ENCODE data around the gene ERG.

The ERG gene

DNA sequence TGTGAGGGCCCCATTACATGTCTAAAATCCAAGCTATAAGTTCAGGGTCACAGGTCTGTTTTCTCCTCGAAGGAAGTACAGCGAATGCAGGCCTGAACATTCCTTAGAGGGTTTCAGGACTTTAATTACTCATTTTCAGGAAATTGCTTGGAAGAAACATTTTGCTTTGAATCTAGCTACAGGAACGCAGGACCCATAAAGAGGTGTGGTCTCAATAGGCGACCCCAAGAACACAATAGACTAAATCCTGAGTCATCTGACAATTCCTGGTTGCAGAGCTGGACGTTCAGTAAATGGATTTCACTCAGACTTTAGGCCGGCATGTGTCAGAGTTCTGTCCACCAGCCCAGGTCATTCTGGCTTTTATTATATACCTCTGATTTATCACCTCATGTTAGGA lies 1.0 kb upstream of the ERG start:
- DNase-seq (ENCODE audit: low read depth): no peak

DNA sequence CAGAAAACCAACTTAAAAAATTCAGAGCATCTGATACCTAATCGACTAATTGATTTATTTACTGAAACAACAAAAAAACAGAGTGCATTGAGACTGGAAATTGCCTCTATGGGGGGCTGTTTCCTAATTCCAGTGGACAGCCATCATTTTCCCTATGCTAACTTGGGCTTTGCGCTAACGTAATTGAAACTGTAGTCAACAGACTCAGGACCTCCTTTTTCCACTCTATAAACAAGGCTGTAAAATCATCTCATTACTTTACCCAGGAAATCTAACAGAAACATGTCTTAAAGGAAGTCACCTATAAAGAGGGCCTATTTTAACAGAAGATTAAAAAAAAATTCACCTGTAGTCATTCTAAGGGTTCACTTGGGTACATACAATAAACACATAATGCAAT lies 2.1 kb downstream of the ERG start:
- DNase-seq (ENCODE audit: low read depth): no peak

DNA sequence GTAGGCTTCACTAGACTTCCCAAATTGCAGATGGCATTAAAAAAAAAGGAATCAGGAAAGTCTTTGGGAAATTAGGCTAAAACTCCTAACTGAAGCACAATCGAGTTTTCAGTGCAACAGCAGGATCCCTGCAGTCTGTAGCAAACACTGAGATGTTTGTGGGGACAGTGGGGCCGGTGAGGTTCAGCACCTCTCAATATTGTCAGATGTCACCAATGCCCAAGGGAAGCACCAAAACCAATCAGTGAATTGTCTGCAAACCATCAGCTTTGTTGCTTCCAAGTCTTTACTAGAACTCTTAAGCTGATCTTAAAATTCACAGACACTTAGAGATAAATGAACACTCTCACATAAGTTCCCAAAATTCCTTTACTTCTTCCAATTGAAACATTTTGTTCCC lies 2.6 kb downstream of the ERG start:
- no peak for DNase-seq (ENCODE audit: low read depth)

DNA sequence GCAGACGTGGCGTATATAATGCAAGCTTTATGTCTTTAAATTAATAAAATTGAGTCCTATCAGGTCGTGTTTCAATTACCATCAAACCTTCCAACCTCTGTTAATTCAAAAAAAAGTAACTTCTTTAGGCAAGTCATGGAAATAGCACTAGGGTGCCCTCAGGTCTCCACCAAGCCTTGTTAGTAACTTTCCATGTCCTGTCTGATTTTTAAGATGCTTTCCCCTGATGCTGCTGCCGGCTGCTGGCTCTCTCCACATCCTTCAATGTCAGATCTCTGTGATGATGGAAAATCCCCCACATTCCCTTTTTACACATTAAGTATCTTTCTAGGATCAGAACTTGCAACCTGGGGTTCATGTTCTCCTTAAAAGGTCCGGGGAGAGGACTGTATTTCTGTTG lies 3.0 kb downstream of the ERG start:
- DNase-seq (ENCODE audit: low read depth): no peak

DNA sequence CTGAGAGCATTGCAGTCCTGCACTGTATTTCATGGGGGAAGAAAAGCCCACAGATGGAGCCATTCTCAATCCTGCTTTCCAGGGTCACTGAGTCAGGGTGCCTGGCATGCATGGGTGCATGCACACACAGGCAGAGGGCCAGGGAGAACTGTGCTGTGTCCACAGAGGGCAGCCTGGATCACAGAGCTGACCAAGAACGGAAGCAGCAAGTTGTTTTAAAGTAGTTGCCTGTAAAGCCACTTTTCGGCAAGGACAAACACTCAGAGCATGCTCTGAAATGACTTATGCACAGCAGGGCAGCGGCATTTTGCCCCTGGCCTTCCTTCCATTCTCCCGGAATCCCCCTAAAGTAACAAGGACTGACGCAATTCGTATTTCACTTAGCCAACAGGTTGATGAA lies 3.6 kb downstream of the ERG start:
- no peak for DNase-seq (ENCODE audit: low read depth)

DNA sequence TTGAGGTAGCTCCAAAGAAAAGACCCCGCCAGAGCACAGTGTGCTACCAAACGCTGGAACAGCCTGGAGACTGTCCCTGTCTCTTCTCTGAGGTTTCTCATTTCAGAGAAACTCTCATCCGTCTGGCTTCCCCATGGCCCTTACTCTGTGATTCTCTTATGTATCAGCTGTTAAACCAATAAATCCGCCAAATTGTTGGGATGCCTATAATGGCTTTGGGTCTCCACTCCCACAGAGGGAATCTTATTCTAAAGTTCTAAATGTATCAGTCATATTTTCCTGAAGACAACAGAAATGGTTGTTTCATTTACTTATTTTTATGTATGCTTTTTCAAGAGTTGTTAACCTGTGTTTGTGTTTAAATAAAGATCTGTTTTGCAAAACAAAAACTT lies 4.0 kb downstream of the ERG start:
- no peak for DNase-seq (ENCODE audit: low read depth)

DNA sequence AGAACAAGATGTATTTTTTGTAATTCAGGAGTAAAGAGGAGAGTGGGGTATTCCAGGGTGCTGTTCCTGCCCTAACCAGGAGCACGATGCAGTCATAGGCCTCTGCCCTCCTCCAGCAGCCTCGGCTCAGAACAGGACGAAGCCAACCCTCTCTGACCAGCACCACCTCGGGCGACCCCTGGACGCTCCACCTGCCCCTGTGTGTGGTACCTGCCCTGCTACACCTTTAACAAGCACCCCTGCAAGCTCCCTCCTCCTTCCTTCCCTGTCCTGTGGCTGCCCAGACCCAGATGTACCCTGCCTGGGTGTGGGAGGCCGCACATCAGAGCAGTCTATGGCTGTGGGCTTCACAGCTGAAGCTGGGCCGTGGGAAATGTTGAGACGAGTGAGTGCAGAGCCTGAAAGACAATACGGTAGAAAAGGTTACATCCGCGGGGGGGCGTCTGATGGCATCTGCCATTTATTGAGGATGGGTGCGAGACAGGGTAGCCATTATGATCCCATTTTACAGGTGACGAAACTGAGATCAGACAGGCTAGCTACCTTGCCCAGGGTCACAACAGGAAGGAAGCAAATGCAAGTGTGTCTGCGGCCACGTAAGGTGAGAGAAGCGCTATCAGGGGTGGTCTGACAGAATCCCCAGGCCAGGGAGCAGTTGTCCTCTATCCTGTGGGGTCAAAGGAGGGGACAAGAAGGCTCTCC lies 4.6 kb downstream of the ERG start:
- DNase-seq (ENCODE audit: low read depth): no peak

DNA sequence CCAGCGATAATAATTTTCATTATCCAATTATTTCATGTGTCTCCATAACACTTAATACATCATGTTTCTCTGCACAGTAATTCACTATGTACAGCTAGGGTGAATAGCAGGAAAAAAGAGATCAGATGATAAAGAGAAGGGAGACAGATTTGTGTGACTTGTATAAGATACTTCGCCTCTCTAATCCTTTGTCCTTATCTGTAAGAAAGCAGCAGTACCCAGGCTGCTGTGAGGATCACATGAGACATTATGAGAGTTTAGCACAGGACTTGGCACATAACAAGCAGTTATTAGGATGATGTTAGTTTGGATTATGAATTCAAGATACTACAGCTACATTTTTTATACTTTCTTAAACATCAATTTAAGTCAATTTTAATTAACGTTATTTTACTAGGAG lies 6.3 kb downstream of the ERG start:
- DNase-seq (ENCODE audit: low read depth): no peak

DNA sequence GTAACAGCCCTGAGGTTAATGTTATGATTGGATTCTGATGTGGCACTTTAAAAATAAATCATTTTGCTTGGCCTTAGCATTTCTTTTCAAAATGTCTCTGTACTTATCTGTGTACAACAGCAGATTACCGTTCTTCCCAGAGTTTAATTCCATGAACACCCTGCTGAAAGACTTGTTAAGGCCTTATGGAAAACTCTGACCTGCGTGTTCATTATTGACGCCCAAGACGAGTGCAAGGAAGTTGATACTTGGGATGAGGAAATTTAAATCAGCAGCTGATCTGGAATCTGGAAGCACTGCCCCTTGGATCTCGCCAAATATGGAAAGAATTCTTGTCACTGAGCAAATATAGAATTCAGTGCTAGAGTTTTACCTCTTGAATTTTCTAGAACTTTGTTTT lies 6.7 kb downstream of the ERG start:
- no peak for DNase-seq (ENCODE audit: low read depth)

DNA sequence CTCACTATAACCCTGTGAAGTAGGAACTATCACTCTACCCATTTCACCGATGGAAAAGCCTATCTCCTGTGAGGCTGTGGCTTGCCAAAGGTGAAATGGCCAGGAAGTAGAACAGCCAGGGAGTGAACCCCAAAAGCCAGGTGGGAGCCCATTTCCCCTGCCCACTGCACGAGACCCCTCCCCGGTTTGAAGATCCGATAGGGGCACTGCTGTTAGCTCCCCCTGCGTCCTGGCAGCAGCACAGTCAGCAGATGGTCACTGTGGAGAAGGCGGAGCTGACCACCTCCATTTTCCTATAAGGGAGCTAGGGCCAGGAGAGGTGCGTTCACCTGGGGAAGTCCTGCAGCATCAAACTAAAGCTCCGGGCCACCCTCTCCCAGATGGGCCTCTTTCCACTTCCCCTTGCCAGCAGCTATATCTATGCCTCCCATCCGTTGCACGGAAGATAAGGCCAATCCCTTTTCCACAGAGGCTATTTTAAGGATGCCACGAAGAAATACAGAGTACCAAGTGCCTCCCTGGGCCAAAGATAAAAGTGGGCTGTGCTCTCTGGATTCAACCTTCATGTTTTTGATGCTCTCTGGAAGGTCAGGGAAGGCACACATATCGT lies 7.8 kb downstream of the ERG start:
- no peak for DNase-seq (ENCODE audit: low read depth)

DNA sequence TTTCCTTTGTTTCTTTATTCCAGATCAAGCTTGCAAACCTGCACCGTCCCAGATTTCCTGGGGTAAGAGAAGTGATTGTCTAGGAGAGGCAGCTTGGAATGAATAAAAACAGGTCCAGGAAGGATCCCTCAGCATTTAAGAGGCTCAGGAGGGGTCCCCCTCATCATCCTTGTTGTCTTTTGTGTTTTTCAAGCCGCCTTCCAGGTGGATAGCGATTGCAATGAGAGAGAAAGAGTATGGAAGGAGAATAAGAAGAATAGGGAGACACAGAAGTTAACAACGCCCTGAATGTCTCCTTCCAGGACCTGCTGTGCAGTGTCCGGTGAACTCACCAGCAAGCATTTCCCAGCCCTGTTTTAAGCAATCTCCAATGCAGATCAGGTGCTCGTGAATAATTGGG lies 8.5 kb downstream of the ERG start:
- no peak for DNase-seq (ENCODE audit: low read depth)

DNA sequence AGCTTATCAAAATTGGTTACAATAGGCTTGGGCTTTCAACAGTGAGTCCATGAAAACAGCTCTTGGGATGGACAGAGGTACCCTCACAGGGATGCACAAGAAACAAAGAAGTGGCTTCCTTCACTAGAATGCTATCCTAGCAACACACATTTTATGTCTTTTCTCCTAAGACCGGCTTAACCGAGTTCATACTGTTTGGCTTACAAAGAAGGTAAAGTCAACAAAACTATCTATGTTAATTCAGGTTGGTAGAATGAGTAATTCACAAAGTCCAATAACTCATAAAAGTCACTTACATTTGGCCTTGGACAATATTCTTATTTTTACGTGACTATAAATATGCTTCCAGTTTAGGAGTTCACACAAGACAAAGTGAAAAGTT lies 9.0 kb downstream of the ERG start:
- DNase-seq (ENCODE audit: low read depth): no peak

DNA sequence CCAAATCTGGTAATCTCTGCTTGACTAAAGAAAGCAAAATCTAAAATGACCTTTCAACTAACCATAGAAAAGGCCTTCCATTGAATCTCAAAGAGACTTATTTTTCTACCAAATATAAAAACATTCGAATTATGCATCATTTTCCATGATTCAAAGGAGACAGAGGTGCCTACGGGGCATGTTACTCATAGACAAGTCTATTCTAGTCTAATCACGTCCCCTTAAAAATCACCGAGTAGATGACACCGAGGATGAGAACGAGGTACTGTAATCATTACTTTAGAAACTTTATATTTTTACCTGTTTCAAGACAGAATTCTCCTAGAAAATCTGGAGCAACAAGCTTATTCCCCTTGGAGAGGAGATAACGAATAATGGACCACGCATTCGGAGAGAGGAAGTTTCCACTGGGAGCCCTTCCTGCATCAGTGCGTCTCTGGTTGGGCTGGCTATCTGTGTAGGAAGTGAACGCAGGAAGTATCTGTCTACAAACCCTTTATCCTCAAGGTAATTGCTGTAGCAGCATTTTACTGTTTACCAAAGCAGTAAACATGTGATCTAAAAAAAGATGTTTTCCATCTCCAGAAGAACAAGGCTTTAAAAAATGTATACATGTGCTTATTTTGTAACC lies 9.5 kb downstream of the ERG start:
- DNase-seq (ENCODE audit: low read depth): no peak

DNA sequence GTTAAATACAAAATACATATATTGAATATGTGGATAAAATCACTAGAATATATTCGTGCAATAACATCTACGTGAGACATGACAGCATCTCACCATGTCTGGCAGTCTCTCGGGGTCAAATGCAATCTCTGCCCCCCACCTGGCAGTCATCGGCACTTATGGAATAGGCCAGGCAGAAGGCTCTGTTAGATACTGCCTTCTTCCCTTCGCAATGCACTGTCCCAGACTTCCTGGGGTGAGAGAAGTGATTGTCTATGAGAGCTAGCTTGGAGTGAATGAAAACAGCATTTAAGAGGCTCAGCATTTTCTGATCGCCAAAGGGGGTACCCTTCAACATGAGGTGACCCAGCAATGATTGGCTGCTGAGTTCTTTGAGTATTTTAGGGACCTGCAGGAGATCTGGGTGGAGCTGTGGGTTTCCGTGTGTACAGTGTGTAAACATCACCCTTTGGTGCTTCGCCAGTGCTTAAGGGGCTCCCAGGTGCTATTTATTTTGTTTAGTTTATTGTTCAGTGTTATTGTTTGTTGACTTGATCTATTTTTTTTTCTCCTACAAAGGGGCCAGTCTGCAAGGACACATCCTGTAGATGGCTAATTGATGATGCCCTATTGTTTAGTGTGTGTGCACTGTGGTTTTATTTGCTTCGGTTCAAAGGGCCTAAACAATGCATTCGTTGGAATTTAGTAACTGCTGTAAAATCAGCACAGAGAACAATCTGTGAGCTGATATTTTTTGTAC lies 10.2 kb downstream of the ERG start:
- no peak for DNase-seq (ENCODE audit: low read depth)

DNA sequence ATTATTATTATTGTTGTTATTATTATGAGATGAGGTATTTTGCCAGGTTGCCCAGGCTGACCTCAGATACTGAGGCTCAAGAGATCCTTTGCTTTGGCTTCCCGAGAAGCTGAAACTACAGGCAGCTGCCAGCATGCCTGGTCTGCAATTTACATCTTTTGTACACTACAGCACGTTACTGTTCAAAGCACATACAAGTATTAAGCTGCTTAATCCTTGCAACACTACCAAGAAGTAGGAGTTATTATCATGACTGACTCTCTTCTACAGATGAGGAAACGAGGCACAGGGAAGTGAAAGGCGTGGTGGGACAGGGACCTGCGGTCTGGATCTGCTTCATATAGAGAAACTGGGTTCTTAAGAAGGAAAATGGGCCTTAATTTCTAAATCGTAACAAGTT lies 11.6 kb downstream of the ERG start:
- no peak for DNase-seq (ENCODE audit: low read depth)

DNA sequence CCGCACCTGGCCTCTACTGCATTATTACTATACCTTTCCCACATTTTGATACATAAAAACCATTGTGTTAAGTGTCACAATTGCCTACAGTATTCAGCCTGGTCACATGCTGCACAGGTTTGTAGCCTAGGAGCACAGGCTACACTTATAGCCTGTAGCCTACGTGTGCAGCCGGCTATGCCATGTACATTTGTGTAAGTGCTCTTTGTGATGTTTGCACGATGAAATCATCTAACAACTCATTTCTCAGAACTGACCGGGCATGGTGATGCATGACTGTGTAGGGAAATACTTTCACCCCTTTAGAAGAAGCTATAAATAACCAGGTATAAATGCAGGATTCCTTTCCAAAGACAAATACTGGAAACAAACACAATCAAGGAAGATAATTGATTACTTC lies 12.1 kb downstream of the ERG start:
- no peak for DNase-seq (ENCODE audit: low read depth)

DNA sequence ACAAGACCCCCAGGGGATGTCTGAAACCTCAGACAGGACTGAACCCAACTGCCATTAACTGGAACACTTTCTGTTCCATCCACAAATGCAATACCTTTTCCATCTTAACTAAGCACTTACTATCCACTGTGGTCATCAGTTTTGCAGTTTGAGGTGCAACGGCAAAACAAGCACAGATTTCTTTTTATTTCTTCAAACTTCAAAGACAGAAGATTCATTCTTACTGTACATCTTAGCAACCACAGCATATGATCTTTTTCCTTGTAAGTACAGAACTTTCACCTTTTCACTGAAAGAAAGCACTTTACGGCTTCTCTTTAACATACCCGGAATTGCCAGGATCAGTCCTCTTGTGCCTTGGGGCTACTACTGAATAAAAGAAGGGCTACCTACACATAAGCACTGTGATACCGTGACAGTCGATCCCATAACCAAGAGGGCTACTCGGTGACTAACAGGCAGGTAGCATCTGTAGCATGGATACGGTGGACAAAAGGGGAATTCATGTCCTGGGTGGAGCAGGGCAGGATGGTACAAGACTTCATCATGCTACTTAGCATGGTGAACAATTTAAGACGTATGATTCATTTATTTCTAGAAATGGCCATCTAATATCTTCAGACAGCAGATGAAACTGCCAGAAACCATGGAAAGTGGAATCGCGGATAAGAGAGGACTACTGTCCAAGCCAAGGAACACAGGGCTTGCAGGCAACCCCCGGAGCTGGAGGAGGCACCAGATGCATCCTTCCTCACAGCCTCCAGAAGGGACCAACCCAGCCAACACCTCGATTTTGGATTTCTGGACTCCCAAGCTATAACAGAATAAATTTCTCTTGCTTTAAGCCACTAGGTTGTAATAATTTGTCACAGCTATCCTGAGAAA lies 18.4 kb downstream of the ERG start:
- no peak for DNase-seq (ENCODE audit: low read depth)

DNA sequence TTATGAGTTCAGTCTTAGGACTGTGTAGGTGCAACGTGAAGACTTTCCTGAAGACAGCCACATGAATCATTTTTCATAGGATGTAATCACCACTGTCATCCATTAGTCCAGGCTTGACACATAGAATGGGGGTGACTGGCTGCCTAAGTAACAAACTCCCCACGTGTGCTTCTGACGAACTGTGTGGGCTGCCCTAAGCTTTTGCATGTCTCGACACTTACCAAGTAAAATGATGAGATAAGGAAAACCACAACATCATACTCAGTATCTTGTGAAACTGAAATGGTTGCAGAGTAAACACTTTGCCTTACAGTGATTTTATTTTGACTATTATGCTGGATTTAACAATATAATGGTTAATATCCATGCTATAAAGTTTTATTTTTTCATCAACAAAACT lies 19.5 kb downstream of the ERG start:
- no peak for DNase-seq (ENCODE audit: low read depth)

DNA sequence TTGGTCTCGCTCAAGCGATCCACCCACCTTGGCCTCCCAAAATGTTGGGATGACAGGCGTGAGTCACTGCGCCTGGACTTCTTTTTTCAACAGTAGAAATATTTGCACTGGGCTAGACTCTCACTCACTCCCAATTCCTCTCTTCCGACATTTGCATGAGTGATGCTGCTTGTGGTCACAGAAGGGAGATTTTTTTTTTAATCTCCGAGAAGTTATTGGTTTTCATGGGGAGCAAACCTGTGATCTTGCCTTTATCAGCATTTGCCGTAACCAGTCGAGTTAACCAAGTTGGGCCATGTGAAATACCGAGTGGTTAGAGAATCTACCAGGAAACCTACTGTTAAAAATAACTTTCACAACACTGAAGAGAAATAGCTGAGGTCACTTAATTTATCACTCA lies 21.1 kb downstream of the ERG start:
- DNase-seq (ENCODE audit: low read depth): no peak

DNA sequence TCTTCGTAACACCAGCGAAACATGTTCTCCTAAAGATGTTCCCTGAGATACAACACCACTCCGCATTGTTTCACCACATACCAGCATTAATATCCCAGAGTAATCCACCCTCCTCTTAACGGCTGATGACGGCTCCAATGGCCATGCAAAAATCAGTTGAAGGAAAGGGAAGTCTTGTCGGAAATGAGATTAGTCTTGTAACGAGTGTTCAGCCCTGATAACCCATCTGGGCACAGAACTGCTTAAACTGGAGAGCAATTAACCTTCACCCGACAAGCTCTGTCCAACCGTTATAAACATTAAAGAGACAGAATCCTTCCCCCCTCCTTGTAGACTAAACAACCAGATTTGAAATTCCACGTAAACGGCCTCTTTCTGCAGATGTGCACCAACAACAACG lies 21.9 kb downstream of the ERG start:
- no peak for DNase-seq (ENCODE audit: low read depth)

DNA sequence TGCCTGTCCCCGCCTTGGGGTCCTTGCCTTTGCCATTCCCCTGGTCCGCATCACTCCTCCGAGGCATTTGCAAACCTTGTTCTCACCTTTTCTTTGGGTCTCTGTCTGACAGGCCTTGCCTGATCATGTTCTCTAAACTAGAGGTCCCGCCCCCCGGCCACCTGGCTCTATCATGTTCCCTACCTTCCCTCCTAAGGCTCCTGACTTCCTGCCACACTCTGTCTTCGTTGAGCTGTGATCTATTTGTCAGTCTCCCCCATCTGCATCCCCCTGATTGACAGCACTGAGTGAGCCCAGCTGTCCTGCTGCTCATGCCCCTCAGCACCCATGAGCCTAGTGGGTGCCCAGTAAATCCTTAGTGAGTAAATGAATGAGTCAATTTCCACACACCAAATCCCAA lies 22.8 kb downstream of the ERG start:
- no peak for DNase-seq (ENCODE audit: low read depth)

DNA sequence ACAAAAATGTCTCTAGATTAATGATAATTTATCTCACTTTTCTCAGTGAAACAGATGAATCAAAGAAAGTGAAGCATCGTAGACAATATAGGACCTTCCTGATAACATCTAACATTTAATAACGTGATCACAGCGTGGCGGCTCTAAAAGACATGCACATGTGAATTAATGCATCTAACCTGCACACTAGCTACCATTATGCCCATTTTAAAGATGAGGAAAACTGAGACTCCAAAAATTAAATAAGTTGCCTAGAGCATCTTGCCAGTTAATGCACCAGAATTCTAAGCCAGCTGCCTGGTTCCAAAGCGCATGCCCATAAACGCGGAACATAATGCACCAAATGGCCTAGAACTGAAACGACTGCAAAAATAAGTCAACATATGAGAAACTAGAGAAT lies 23.5 kb downstream of the ERG start:
- DNase-seq (ENCODE audit: low read depth): no peak

All from stimulated activated CD8-positive, alpha-beta memory T cell treated with anti-CD3 and anti-CD28 coated beads, Interleukin-15, amount 100 ng/mL, for 1 hour (primary cell).